Ishikawa (cell line): ENCODE results near the gene SLC30A2.

Experiments
- CEBPB ChIP-seq: IDR thresholded peaks from 2 replicates; pipeline ENCODE4 v1.6.1; 2012
- CREB1 ChIP-seq: IDR thresholded peaks from 2 replicates; pipeline ENCODE4 v1.6.1; 2012; ENCODE audit warnings: low read depth
- EGR1 ChIP-seq: IDR thresholded peaks from 2 replicates; pipeline ENCODE4 v1.6.1; 2012
- EP300 ChIP-seq: IDR thresholded peaks from 2 replicates; pipeline ENCODE4 v1.6.1; 2012; ENCODE audit warnings: borderline replicate concordance
- FOXM1 ChIP-seq: IDR thresholded peaks from 2 replicates; pipeline ENCODE4 v1.6.1; 2012; ENCODE audit warnings: low read depth, borderline replicate concordance
- MAX ChIP-seq: IDR thresholded peaks from 2 replicates; pipeline ENCODE4 v1.6.1; 2012
- NFIC ChIP-seq: IDR thresholded peaks from 2 replicates; pipeline ENCODE4 v1.6.1; 2012
- RAD21 ChIP-seq: IDR thresholded peaks from 2 replicates; pipeline ENCODE4 v1.6.1; 2012; ENCODE audit warnings: low read depth
- REST ChIP-seq: IDR thresholded peaks from 2 replicates; pipeline ENCODE4 v1.6.1; 2012; ENCODE audit warnings: low read depth, mild to moderate bottlenecking
- TAF1 ChIP-seq: IDR thresholded peaks from 2 replicates; pipeline ENCODE4 v1.6.1; 2012; ENCODE audit warnings: low read depth, mild to moderate bottlenecking
- TCF12 ChIP-seq: IDR thresholded peaks from 2 replicates; pipeline ENCODE4 v1.6.1; 2012; ENCODE audit warnings: low read depth
- TEAD4 ChIP-seq: IDR thresholded peaks from 2 replicates; pipeline ENCODE4 v1.6.1; 2012
- USF1 ChIP-seq: IDR thresholded peaks from 2 replicates; pipeline ENCODE4 v1.6.1; 2012
- YY1 ChIP-seq: IDR thresholded peaks from 2 replicates; pipeline ENCODE4 v1.6.1; 2012; ENCODE audit warnings: low read depth
- ZBTB7A ChIP-seq: IDR thresholded peaks from 2 replicates; pipeline ENCODE4 v1.6.1; 2012; ENCODE audit warnings: low read depth

The SLC30A2 gene

GRCh38 chr1:26003262-26003661 is 42.7 kb downstream of the SLC30A2 start:
- TF ChIP-seq CEBPB (peak; percentile 63), NFIC (no peak)

GRCh38 chr1:25999041-25999800 is 46.7 kb downstream of the SLC30A2 start:
- TF ChIP-seq YY1 = no peak
- TF ChIP-seq FOXM1 = no peak
- no peak for TF ChIP-seq NFIC

- peak; percentile 74 for TF ChIP-seq CREB1
- TF ChIP-seq CEBPB = peak; percentile 90
- peak; percentile 89 for TF ChIP-seq YY1
- TF ChIP-seq MAX = peak; percentile 94
- TF ChIP-seq RAD21 = peak; percentile 99
- peak; percentile 90 for TF ChIP-seq ZBTB7A
- TF ChIP-seq USF1 = peak; percentile 93
- TF ChIP-seq TCF12 = peak; percentile 85
- TF ChIP-seq TEAD4 = peak; percentile 78
- TF ChIP-seq NFIC = peak; percentile 69
- TF ChIP-seq EP300 = peak; percentile 81; the same call in 1 of the 2 replicates
- TF ChIP-seq REST = no peak
- peak; percentile 59; the same call in 1 of the 2 replicates for TF ChIP-seq EGR1
- TF ChIP-seq TAF1 = peak; percentile 92
- TF ChIP-seq FOXM1 = peak; percentile 64; the same call in 1 of the 2 replicates
Measured at GRCh38 chr1:25997828-25998761, 47.8 kb downstream of the SLC30A2 start, which contains the start of gene PAFAH2. TSS of gene PAFAH2 (minus strand) at chr1:25998063. CDS start at chr1:25990816, 7,247 bp downstream.

- TF ChIP-seq CREB1 = no peak
- TF ChIP-seq YY1 = no peak
- TF ChIP-seq TAF1 = no peak
- no peak for TF ChIP-seq FOXM1
- no peak for TF ChIP-seq REST
- no peak for TF ChIP-seq CEBPB
- TF ChIP-seq TEAD4 = no peak
- no peak for TF ChIP-seq EGR1
- no peak for TF ChIP-seq ZBTB7A
- no peak for TF ChIP-seq USF1
- TF ChIP-seq RAD21 = no peak
- TF ChIP-seq NFIC = no peak
- no peak for TF ChIP-seq TCF12
- TF ChIP-seq MAX = no peak
- no peak for TF ChIP-seq EP300
Measured at GRCh38 chr1:25996966-25997827, 48.7 kb downstream of the SLC30A2 start.
